SU-DHL-6 (cell line): ENCODE data around the gene SAG.

Experiments used
- H2AFZ ChIP-seq: fragments of 200-600 bp; sonication (generic); 2 replicates; pipeline ENCODE4 v1.6.1; 2014; ENCODE audit warnings: low read depth, mild to moderate bottlenecking, moderate library complexity, mixed read lengths, antibody characterized with exemption, low read length; ENCODE audit not compliant: severe bottlenecking
- H3F3A ChIP-seq: fragments of 200-600 bp; shearing (Covaris generic); 2 replicates; pipeline ENCODE4 v1.6.0; 2016; ENCODE audit warnings: antibody characterized with exemption, mild to moderate bottlenecking; ENCODE audit not compliant: insufficient read depth
- H3K27ac ChIP-seq: fragments of 200-600 bp; sonication (generic); 2 replicates; pipeline ENCODE4 v1.5.1; 2016; ENCODE audit warnings: low read depth, mild to moderate bottlenecking, low read length, moderate library complexity, mixed read lengths
- H3K27me3 ChIP-seq: fragments of 200-600 bp; sonication (generic), shearing (Covaris generic); 2 replicates; pipeline ENCODE4 v1.6.0; 2014; ENCODE audit warnings: mild to moderate bottlenecking, low read length
- H3K36me3 ChIP-seq: fragments of 200-600 bp; sonication (generic); 2 replicates; pipeline ENCODE4 v1.6.1; 2014; ENCODE audit warnings: mild to moderate bottlenecking, low read length, mixed read lengths
- H3K4me2 ChIP-seq: fragments of 300-600, 200-600 bp; shearing (Covaris generic), sonication (generic); 2 replicates; pipeline ENCODE4 v1.6.0; 2014; ENCODE audit warnings: low read length, low read depth, mild to moderate bottlenecking; ENCODE audit not compliant: poor library complexity, severe bottlenecking
- H3K4me3 ChIP-seq: fragments of 200-600 bp; sonication (generic); 2 replicates; pipeline ENCODE4 v1.5.1; 2014; ENCODE audit warnings: antibody characterized with exemption, low read length, mild to moderate bottlenecking, mixed read lengths; ENCODE audit not compliant: insufficient read depth, poor library complexity, severe bottlenecking
- H3K79me2 ChIP-seq: fragments of 200-600 bp; sonication (generic); 2 replicates; pipeline ENCODE4 v1.6.1; 2014; ENCODE audit warnings: mild to moderate bottlenecking, low read length, moderate library complexity; ENCODE audit not compliant: insufficient read depth
- H3K9ac ChIP-seq: fragments of 200-600 bp; sonication (generic); 2 replicates; pipeline ENCODE4 v1.7.0; 2014; ENCODE audit warnings: mild to moderate bottlenecking, low read length
- H3K9me2 ChIP-seq: fragments of 200-600 bp; sonication (generic); replicated peaks from 2 replicates; pipeline ENCODE4 v1.6.1; 2014; ENCODE audit warnings: low read length; ENCODE audit not compliant: insufficient read depth
- H3K9me3 ChIP-seq: fragments of 200-600 bp; sonication (generic); 2 replicates; pipeline ENCODE4 v1.6.1; 2014; ENCODE audit warnings: low read length, mixed read lengths; ENCODE audit not compliant: insufficient read depth
- H4K20me1 ChIP-seq: fragments of 200-600 bp; sonication (generic); 2 replicates; pipeline ENCODE4 v1.6.1; 2014; ENCODE audit warnings: low read depth, mild to moderate bottlenecking, antibody characterized with exemption, low read length, moderate library complexity, mixed read lengths
- CTCF ChIP-seq: fragments of 200-600 bp; sonication (generic); IDR thresholded peaks from one replicate; pipeline ENCODE4 v1.5.1; 2017; ENCODE audit warnings: antibody characterized with exemption, mild to moderate bottlenecking, low read length, moderate library complexity; ENCODE audit not compliant: insufficient read depth, poor library complexity, severe bottlenecking
- EZH2phosphoT487 ChIP-seq: fragments of 200-600 bp; sonication (generic), shearing (Covaris generic); conservative IDR thresholded peaks from 2 replicates; pipeline ENCODE4 v1.6.1; 2018; ENCODE audit warnings: mild to moderate bottlenecking, antibody characterized with exemption, low read length, moderate library complexity, mixed read lengths

SAG gene

GRCh38 chr2:233356546-233357308, 49.1 kb downstream of the SAG start:
- Histone ChIP-seq H3K4me2 (peak overlapping the region; percentile 84), H3F3A (peaks cover 19% of the 10 kb centered on the region), H2AFZ (no peak overlapping the region), H3K36me3 (peaks cover 11% of the 10 kb centered on the region; the same call in 1 of the 2 replicates), H3K27me3 (no peaks in the 10 kb centered on the region), H3K9me3 (no peaks in the 10 kb centered on the region), H3K9me2 (no peaks in the 10 kb centered on the region), H3K79me2 (peaks cover 17% of the 10 kb centered on the region; the same call in 1 of the 2 replicates), H3K4me3 (no peak overlapping the region), H3K27ac (no peak overlapping the region), H3K9ac (no peak overlapping the region), H4K20me1 (peaks cover 4% of the 10 kb centered on the region; the same call in 1 of the 2 replicates)
- TF ChIP-seq EZH2phosphoT487 (no peak), CTCF (no peak)

- Histone ChIP-seq H3K36me3 (peaks cover 11% of the 10 kb centered on the region; the same call in 1 of the 2 replicates), H3K9me3 (no peaks in the 10 kb centered on the region), H4K20me1 (peaks cover 4% of the 10 kb centered on the region; the same call in 1 of the 2 replicates), H3K9me2 (no peaks in the 10 kb centered on the region), H3K9ac (no peak overlapping the region), H3K79me2 (peaks cover 19% of the 10 kb centered on the region; the same call in 1 of the 2 replicates), H3K4me3 (no peak overlapping the region), H3K4me2 (peak overlapping the region; percentile 84), H3K27me3 (no peaks in the 10 kb centered on the region), H3F3A (peaks cover 19% of the 10 kb centered on the region), H2AFZ (no peak overlapping the region), H3K27ac (no peak overlapping the region)
- no peak for TF ChIP-seq EZH2phosphoT487
- TF ChIP-seq CTCF = no peak
These were observed 50.7 kb downstream of the SAG start for GRCh38 chr2:233358335-233358734.

GRCh38 chr2:233358947-233359346, 51.3 kb downstream of the SAG start:
- peaks cover 14% of the 10 kb centered on the region; the same call in 1 of the 2 replicates for H3K36me3 ChIP-seq
- no peak overlapping the region for H3K9ac ChIP-seq
- H3K27ac ChIP-seq = no peak overlapping the region
- no peak overlapping the region for H3K4me3 ChIP-seq
- no peak overlapping the region for H2AFZ ChIP-seq
- H3K79me2 ChIP-seq = peaks cover 19% of the 10 kb centered on the region; the same call in 1 of the 2 replicates
- no peaks in the 10 kb centered on the region; the same call in 1 of the 2 replicates for H3K9me3 ChIP-seq
- H3F3A ChIP-seq = peaks cover 25% of the 10 kb centered on the region
- peaks cover 4% of the 10 kb centered on the region; the same call in 1 of the 2 replicates for H4K20me1 ChIP-seq
- TF ChIP-seq CTCF (no peak), EZH2phosphoT487 (no peak)
- H3K9me2 ChIP-seq = no peaks in the 10 kb centered on the region
- peak overlapping the region; percentile 84 for H3K4me2 ChIP-seq
- H3K27me3 ChIP-seq = no peaks in the 10 kb centered on the region
